GM21390 (cell line): ENCODE data around the gene MLLT10.

Source experiments
- ATAC-seq: cut with Tn5 transposase; IDR thresholded peaks from one replicate; pipeline ENCODE4 v1.9.1; 2021; ENCODE audit not compliant: unreplicated experiment

MLLT10 gene

DNA sequence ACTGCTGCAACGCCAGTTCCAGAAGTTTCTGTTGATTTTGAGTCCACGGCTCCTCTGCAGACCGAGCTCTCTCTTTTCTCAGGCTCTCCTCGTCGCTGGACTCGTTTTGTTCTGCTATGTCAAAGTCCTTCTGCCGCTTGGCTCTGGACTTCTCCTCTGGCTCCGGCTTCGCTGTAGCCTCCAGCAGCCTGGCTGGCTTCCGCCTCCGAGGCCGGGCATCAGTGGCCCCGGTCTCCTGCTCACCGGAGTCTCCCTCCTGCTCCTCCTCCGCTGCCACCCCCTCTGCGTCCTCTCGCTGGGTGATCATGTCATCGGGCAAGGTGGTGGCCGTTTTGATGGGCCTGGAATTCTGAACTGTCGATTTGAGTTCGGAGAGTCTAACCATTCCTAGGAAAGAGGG lies 225.2 kb downstream of the MLLT10 start:
- ATAC-seq: no peak

DNA sequence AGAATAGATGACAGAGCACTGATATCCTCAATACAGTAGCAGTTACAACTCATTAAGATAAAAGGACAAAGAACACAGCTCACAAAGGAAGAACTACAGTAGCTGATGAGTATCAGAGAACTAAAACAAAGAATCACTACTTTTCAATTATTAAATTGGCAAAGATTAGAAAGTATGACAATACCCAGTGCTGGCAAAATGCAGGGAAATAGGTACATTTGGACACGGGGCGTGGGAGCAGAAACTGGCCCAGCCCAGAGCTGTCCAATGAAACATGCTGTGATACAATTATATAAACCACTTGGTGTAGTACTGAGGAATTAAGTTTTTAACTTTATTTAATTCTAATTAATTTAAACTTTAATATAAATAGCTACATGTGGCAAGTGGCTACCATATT lies 226.3 kb downstream of the MLLT10 start:
- ATAC-seq: no peak

DNA sequence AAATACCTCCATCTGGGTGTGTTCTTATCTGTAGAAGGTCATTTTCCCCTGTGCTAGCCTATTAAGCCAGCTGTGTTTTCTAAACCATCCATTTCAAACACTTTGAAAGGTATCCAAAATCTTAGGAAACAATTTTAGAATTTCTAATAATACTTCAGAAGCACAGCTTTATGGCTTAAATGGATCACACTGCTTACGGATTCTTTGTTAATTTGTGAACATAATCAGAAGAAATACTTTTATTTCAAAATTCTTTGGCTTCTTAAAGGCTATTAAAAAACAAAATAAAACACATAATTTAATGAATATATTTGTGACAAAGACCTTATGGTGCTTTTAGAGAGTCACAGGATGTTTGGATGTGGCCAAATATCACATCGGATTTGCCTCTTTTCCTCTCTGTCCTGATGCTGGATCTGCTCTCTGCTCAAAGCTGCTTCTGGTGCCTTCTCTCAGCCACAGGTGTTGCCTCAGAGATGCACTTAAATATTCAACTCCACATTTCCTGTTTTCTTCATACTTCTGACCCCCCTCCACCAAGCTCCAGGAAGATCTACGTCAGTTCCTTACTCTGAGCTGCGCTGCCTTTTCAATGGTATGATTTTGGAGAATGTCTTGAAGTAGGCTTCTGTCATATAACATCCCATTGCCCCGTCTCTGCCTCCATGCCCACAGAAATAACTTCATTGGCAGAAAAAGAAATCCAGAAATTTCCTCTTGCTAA lies 230.6 kb downstream of the MLLT10 start:
- no peak for ATAC-seq

DNA sequence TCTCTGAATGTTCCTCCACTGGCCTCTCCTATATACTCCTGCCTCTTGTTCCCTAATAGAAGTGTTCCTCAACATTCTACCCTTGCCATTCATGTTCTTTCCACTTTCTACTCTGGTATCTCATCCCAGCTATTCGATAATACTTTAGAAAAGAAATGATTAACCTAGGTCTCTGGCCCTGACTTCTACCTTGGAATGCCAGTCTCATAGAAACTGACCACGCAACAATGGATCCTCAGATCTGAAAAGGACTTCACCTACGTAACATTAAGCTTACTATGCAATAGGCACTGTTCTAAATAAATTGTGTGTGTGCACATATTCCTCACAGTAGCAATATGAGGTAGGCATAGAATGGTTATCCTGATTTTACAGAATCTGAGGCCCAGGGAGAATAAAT lies 235.0 kb downstream of the MLLT10 start:
- ATAC-seq: no peak

DNA sequence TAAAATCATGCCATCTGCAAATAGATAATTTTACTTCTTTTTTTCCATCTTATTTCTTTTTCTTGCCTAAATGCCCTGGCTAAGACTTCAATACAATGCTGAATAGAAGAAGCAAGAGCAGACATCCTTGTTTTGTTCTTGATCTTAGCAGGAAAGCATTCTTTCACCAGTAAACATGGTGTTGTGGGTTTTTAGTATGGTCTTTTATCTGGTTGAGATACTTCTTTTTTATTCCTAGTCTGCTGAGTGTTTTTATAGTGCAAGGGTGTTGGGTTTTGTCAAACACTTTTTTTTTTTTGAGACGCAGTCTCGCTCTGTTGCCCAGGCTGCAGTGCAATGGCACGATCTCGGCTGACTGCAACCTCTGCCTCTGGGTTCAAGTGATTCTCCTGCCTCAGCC lies 237.2 kb downstream of the MLLT10 start:
- no peak for ATAC-seq

DNA sequence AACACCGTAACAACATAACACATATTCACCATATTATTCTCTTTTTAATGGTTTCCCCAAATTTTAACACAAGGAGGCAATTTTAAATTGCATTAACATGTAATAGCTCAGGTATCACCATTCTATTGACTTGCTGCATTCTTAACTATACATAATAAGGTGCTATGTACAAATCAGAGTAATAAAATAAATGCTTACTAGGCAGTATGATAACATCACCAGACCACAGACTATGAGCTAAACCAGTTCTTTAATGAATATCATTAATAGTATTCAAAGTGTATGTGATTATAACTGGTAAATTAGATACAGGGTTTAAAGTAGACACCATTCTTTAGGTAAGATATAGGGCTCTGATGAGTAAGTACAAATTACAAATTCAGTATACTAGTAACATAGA lies 242.9 kb downstream of the MLLT10 start:
- ATAC-seq: no peak

DNA sequence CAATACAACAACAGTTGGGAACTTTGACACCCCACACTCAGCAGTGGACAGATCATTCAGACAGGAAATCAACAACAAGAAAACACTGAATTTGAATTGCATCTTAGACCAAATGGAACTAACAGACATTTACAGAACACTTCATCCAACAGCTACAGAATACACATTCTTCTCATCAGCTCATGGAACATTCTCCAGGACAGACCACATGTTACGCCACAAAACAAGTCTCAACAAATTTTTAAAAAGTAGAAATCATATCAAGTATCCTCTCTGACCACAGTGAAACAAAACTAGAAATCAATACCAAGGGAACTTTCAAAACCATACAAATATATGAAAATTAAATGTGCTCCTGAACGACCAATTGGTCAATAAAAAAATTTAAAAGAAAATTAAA lies 257.2 kb downstream of the MLLT10 start:
- ATAC-seq: no peak
